ENCODE measurements around the gene ZNF189.

Gene ZNF189

GRCh38 chr9:101434998-101435397 is 36.3 kb downstream of the ZNF189 start:
- Mint-ChIP-seq H3K9me3 (no peaks in the 10 kb centered on the region), H3K4me1 (no peaks in the 10 kb centered on the region), H3K36me3 (ENCODE audit: low read depth) (no peaks in the 10 kb centered on the region), H3K4me3 (no peak overlapping the region), H3K27me3 (ENCODE audit: low read depth) (peaks cover 3% of the 10 kb centered on the region), H3K27ac (no peak overlapping the region)
- TF ChIP-seq CTCF (IDR thresholded peaks at IDR 0.05; ENCODE audit: unreplicated experiment in 3 of 3) = no peak

- Mint-ChIP-seq H3K9me3 (no peaks in the 10 kb centered on the region), H3K4me3 (no peak within 1 kb of the TSS), H3K4me1 (no peaks in the 10 kb centered on the region), H3K36me3 (ENCODE audit: low read depth) (no peaks in the 10 kb centered on the region), H3K27me3 (ENCODE audit: low read depth) (peaks cover 3% of the 10 kb centered on the region), H3K27ac (no peak within 1 kb of the TSS)
- no peak for TF ChIP-seq CTCF (IDR thresholded peaks at IDR 0.05; ENCODE audit: unreplicated experiment in 3 of 3)
Observed at GRCh38 chr9:101435601-101436079, 37.0 kb downstream of the ZNF189 start, which contains the start of gene ALDOB. Gene ALDOB, minus strand, starts transcription at chr9:101435774. Its CDS starts 4,887 bp downstream, at chr9:101430887.

GRCh38 chr9:101437806-101438232 is 39.2 kb downstream of the ZNF189 start:
- no peak for TF ChIP-seq CTCF (IDR thresholded peaks at IDR 0.05; ENCODE audit: unreplicated experiment in 3 of 3)
- H3K4me3 Mint-ChIP-seq = no peak overlapping the region
- no peaks in the 10 kb centered on the region for H3K36me3 Mint-ChIP-seq (ENCODE audit: low read depth)
- H3K27ac Mint-ChIP-seq = no peak overlapping the region
- H3K27me3 Mint-ChIP-seq (ENCODE audit: low read depth) = no peaks in the 10 kb centered on the region
- peaks cover under 1% of the 10 kb centered on the region for H3K4me1 Mint-ChIP-seq
- H3K9me3 Mint-ChIP-seq = no peaks in the 10 kb centered on the region

- TF ChIP-seq CTCF (IDR thresholded peaks at IDR 0.05; ENCODE audit: unreplicated experiment in 3 of 3) = no peak
- H3K27ac Mint-ChIP-seq = no peak overlapping the region
- no peaks in the 10 kb centered on the region for H3K36me3 Mint-ChIP-seq (ENCODE audit: low read depth)
- no peaks in the 10 kb centered on the region for H3K27me3 Mint-ChIP-seq (ENCODE audit: low read depth)
- H3K4me1 Mint-ChIP-seq = peaks cover 7% of the 10 kb centered on the region
- H3K9me3 Mint-ChIP-seq = no peaks in the 10 kb centered on the region
- no peak overlapping the region for H3K4me3 Mint-ChIP-seq
Observed at GRCh38 chr9:101438523-101438922, 39.9 kb downstream of the ZNF189 start.

GRCh38 chr9:101440714-101441230 is 42.1 kb downstream of the ZNF189 start:
- Mint-ChIP-seq H3K36me3 (ENCODE audit: low read depth) (no peaks in the 10 kb centered on the region), H3K27me3 (ENCODE audit: low read depth) (no peaks in the 10 kb centered on the region), H3K27ac (no peak overlapping the region), H3K9me3 (no peaks in the 10 kb centered on the region), H3K4me1 (peaks cover 11% of the 10 kb centered on the region), H3K4me3 (no peak overlapping the region)
- TF ChIP-seq CTCF (IDR thresholded peaks at IDR 0.05; ENCODE audit: unreplicated experiment in 3 of 3) = no peak

GRCh38 chr9:101442318-101442717 is 43.7 kb downstream of the ZNF189 start:
- H3K36me3 Mint-ChIP-seq (ENCODE audit: low read depth) = no peaks in the 10 kb centered on the region

More at GRCh38 chr9:101442318-101442717, 43.7 kb downstream of the ZNF189 start:
- peaks cover 11% of the 10 kb centered on the region for H3K4me1 Mint-ChIP-seq
- H3K9me3 Mint-ChIP-seq = no peaks in the 10 kb centered on the region
- H3K4me3 Mint-ChIP-seq = no peak overlapping the region
- TF ChIP-seq CTCF (IDR thresholded peaks at IDR 0.05; ENCODE audit: unreplicated experiment in 3 of 3) = no peak
- no peaks in the 10 kb centered on the region for H3K27me3 Mint-ChIP-seq (ENCODE audit: low read depth)
- H3K27ac Mint-ChIP-seq = no peak overlapping the region
